CD4-positive, alpha-beta T cell treated with Interleukin-4 for 1 hour (primary cell): Measurements from ENCODE around the gene ABLIM2.
A peak's percentile ranks its signal among the peaks of the same experiment; 100 is the strongest.
"Not testable (repeated sequence)": the region's sequence is repeated elsewhere in the genome, so short reads cannot be mapped to it uniquely, and the experiment has no call there.

Experiments
- DNase-seq, 2 donors: peaks; one replicate each; pipeline ENCODE4 v3.0.0-alpha.2; 2020 to 2022

Gene ABLIM2

GRCh38 chr4:7947927-7948326, 210.7 kb downstream of the ABLIM2 start:
- DNase-seq = peak in 1 of 2 donors; percentile 34

- no peak for DNase-seq
Measured at GRCh38 chr4:7945709-7946380, 212.8 kb downstream of the ABLIM2 start.

GRCh38 chr4:7944599-7945220, 213.9 kb downstream of the ABLIM2 start:
- DNase-seq = no peak

GRCh38 chr4:7943688-7944087, 214.9 kb downstream of the ABLIM2 start:
- DNase-seq = not testable (repeated sequence)

- no peak for DNase-seq
Measured at GRCh38 chr4:7943211-7943610, 215.4 kb downstream of the ABLIM2 start.

GRCh38 chr4:7941965-7942496, 216.6 kb downstream of the ABLIM2 start:
- no peak for DNase-seq

GRCh38 chr4:7941111-7941964, 217.3 kb downstream of the ABLIM2 start:
- no peak for DNase-seq

- peak; percentile 87 to 90 for DNase-seq
Measured at GRCh38 chr4:7939377-7940108, 219.1 kb downstream of the ABLIM2 start, which contains the start of gene AFAP1. Gene AFAP1 (minus strand): TSS chr4:7939861. CDS start chr4:7872078, 67,783 bp downstream.

GRCh38 chr4:7938609-7939376, 219.8 kb downstream of the ABLIM2 start:
- peak in 1 of 2 donors; percentile 37 for DNase-seq

- DNase-seq = no peak
Measured at GRCh38 chr4:7938266-7938608, 220.4 kb downstream of the ABLIM2 start.

- DNase-seq = no peak
Measured at GRCh38 chr4:7937006-7937405, 221.6 kb downstream of the ABLIM2 start.

GRCh38 chr4:7933651-7934510, 224.7 kb downstream of the ABLIM2 start:
- DNase-seq = no peak

- no peak for DNase-seq
Measured at GRCh38 chr4:7932287-7932686, 226.3 kb downstream of the ABLIM2 start.

GRCh38 chr4:7929118-7929951, 229.3 kb downstream of the ABLIM2 start:
- DNase-seq = no peak

GRCh38 chr4:7928711-7929110, 229.9 kb downstream of the ABLIM2 start:
- no peak for DNase-seq

GRCh38 chr4:7926822-7927221, 231.8 kb downstream of the ABLIM2 start:
- no peak for DNase-seq

- no peak for DNase-seq
Measured at GRCh38 chr4:7924570-7924969, 234.0 kb downstream of the ABLIM2 start.

- no peak for DNase-seq
Measured at GRCh38 chr4:7924163-7924562, 234.4 kb downstream of the ABLIM2 start.

GRCh38 chr4:7922466-7922865, 236.1 kb downstream of the ABLIM2 start:
- DNase-seq = no peak

GRCh38 chr4:7918981-7919380, 239.6 kb downstream of the ABLIM2 start:
- no peak for DNase-seq
